ENCODE measurements around the gene SNCAIP.

DNA sequence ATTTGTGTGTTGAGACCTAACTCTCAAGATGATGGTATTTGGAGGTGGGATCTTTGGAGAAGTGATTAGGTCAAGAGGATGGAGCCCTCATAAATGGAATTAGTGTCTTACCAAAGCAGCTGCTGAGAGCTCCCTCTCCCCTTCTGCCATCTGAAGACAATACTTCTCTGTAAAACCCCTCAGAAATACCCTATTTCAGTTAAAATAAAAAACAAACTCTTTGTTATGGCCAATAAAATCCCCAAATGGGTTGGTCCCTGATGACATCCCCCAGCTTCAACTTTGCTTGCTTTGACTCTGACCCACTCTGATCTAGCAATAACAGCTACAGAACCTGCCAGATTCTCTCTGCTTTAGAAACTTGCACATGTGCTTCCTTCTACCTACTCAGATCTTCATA lies 100.9 kb downstream of the SNCAIP start:
- TF ChIP-seq CTCF (IDR thresholded peaks at IDR 0.05), result no peak
- TF ChIP-seq POLR2A (IDR thresholded peaks at IDR 0.05), result no peak

Data from adrenal gland (tissue), 5 donors.